HepG2 (cell line): ENCODE measurements around the gene NEURL2. TPM values are rescaled to one million over a fixed set of nuclear protein-coding genes. Genes with fewer than 3 reads are reported as not detected.

Source experiments
- CEBPG ChIP-seq: IDR thresholded peaks from 2 replicates; pipeline ENCODE4 v1.6.1; 2016
- GTF3A ChIP-seq: sonication (generic); formaldehyde crosslinking; conservative IDR thresholded peaks from 2 replicates; pipeline ENCODE4 v1.4.0; 2020; ENCODE audit warnings: mild to moderate bottlenecking, missing genetic modification reagents
- MED1 ChIP-seq: sonication (generic); formaldehyde crosslinking; IDR thresholded peaks from 2 replicates; pipeline ENCODE4 v1.4.0; 2020; ENCODE audit warnings: missing genetic modification reagents
- POLR2AphosphoS5 ChIP-seq: IDR thresholded peaks from 2 replicates; pipeline ENCODE4 v1.6.1; 2012; ENCODE audit warnings: low read depth, low read length
- SMAD9 ChIP-seq: sonication (generic); formaldehyde crosslinking; IDR thresholded peaks from 2 replicates; pipeline ENCODE4 v1.5.1; 2020; ENCODE audit warnings: mild to moderate bottlenecking, missing genetic modification reagents
- U2AF2 ChIP-seq: fragments of 200-400 bp; formaldehyde crosslinking; IDR thresholded peaks from 2 replicates; pipeline ENCODE4 v1.6.1; 2017; ENCODE audit warnings: low read depth, mild to moderate bottlenecking, low read length
- ZFY ChIP-seq: sonication (generic); formaldehyde crosslinking; IDR thresholded peaks from 2 replicates; pipeline ENCODE4 v1.4.0; 2020; ENCODE audit warnings: missing genetic modification reagents
- ZMYM2 ChIP-seq: sonication (generic); formaldehyde crosslinking; IDR thresholded peaks from 2 replicates; pipeline ENCODE4 v1.8.0; 2022; ENCODE audit warnings: mild to moderate bottlenecking, missing genetic modification reagents
- ZNF225 ChIP-seq: sonication (generic); formaldehyde crosslinking; IDR thresholded peaks from 2 replicates; pipeline ENCODE4 v1.4.0; 2020; ENCODE audit warnings: mild to moderate bottlenecking, missing genetic modification reagents
- ZNF343 ChIP-seq: sonication (generic); formaldehyde crosslinking; IDR thresholded peaks from 2 replicates; pipeline ENCODE4 v1.4.0; 2020; ENCODE audit warnings: mild to moderate bottlenecking, missing genetic modification reagents
- ZNF484 ChIP-seq: sonication (generic); formaldehyde crosslinking; IDR thresholded peaks from 2 replicates; pipeline ENCODE4 v1.5.1; 2020; ENCODE audit warnings: mild to moderate bottlenecking, low read depth, missing genetic modification reagents, borderline replicate concordance
- ZNF543 ChIP-seq: sonication (generic); formaldehyde crosslinking; IDR thresholded peaks from 2 replicates; pipeline ENCODE4 v1.4.0; 2020; ENCODE audit warnings: mild to moderate bottlenecking, missing genetic modification reagents
- ZNF570 ChIP-seq: sonication (generic); formaldehyde crosslinking; IDR thresholded peaks from 2 replicates; pipeline ENCODE4 v1.4.0; 2020; ENCODE audit warnings: mild to moderate bottlenecking, missing genetic modification reagents, borderline replicate concordance
- ZNF713 ChIP-seq: sonication (generic); formaldehyde crosslinking; IDR thresholded peaks from 2 replicates; pipeline ENCODE4 v1.4.0; 2020; ENCODE audit warnings: mild to moderate bottlenecking, missing genetic modification reagents
- polyA plus RNA-seq, 8 experiments: library from polyadenylated mRNA; depleted of rRNA in 3 of 8; stranded (reverse) in 7 of 8; unstranded in 1 of 8; fragments of >200 nt; fragmentation: Illumina TruSeq in 4 of 8; extraction: Trizol in 4 of 8; gene quantifications; 2 replicates each; pipeline versions ENCODE4 v1.2.1 to v1.2.3, GENCODE V29; 2011 to 2016; ENCODE audit warnings: low read depth in 4 of 8, missing spikeins in 1 of 8, mixed read lengths in 1 of 8; ENCODE audit not compliant: insufficient read depth in 1 of 8
- total RNA-seq, 5 experiments: library from RNA; depleted of rRNA; stranded (reverse); fragments of >200 nt; fragmentation: Illumina TruSeq; extraction: Trizol; gene quantifications; 2 replicates each; pipeline ENCODE4 v1.2.3, GENCODE V29; 2016; ENCODE audit warnings: low read depth in 1 of 5
- TF ChIP-seq, protein P1 (sequence below): sonication (generic); formaldehyde crosslinking; IDR thresholded peaks from 2 replicates; pipeline ENCODE4 v1.8.0; 2022; ENCODE audit warnings: mild to moderate bottlenecking, missing genetic modification reagents, moderate library complexity
- TF ChIP-seq, protein P2 (sequence below): IDR thresholded peaks from 2 replicates; pipeline ENCODE4 v1.6.1; 2016; ENCODE audit warnings: missing genetic modification reagents, missing compliant biosample characterization
- TF ChIP-seq, protein P3 (sequence below): sonication (generic); formaldehyde crosslinking; IDR thresholded peaks from 2 replicates; pipeline ENCODE4 v1.5.0; 2020; ENCODE audit warnings: missing genetic modification reagents, mild to moderate bottlenecking, borderline replicate concordance
- TF ChIP-seq, protein P4 (sequence below): sonication (generic); formaldehyde crosslinking; IDR thresholded peaks from 2 replicates; pipeline ENCODE4 v1.5.1; 2020; ENCODE audit warnings: mild to moderate bottlenecking, missing genetic modification reagents, moderate library complexity

The NEURL2 gene
- total and polyA plus RNA-seq, 2 of the 13 experiments (the other 11 are each of a cell fraction or from before 2014, with no cell fraction given): 7.2 to 9.7 TPM

DNA sequence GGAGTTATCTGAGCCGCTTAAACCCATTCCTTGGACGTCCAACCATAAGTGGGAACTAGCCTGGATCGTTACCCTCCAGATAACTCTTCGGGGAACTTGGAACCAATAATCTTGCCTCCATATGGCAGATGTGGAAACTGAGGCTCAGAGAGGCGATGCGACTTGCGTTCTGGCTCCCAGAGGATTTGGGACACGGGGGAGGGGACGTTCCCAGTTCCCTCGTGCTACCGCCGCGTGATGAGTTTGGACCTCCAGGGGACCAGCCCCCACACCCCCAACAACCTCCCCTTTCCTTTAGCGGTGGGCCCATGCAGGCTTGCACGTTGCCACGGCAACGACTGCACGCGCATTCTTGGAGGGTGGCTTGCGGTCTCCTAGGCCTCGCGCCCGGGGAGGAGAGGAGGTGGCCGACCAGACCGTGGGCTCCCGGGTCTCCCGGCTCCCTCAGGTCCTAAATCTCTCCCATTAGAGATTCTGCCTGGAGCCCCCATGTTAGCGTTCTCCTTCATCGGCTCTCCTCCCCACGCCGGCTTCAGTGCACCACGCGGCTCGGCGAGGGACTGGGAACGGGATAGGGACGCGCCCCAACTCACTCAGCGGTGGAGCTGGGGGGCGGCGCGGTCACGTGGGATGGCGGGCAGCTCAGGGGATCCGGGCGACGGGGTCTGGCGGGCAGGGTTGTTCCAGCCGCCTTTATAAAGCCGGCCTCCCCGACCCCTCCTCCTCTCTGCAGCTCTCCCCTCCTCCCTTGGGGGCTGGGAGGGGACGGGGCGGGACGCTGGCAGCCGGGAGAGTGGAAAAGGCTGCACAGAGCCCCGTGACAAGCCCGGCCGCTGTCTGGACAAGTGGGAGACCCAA, 20.7 kb upstream of the NEURL2 start, which contains the start of gene PLTP (continued):
- TF ChIP-seq CEBPG (CRISPR knock-in tag) (no peak), ZNF343 (CRISPR knock-in tag) (peak; percentile 53; the same call in 1 of the 2 replicates), SMAD9 (CRISPR knock-in tag) (no peak), MED1 (CRISPR knock-in tag) (no peak), ZMYM2 (CRISPR knock-in tag) (0 out of 2 replicates have a peak, but pooled peaks have one; percentile 18), ZNF713 (CRISPR knock-in tag) (no peak), ZNF225 (CRISPR knock-in tag) (0 out of 2 replicates have a peak, but pooled peaks have one; percentile 45), ZNF543 (CRISPR knock-in tag) (0 out of 2 replicates have a peak, but pooled peaks have one; percentile 23), ZNF484 (CRISPR knock-in tag) (0 out of 2 replicates have a peak, but pooled peaks have one; percentile 27), ZNF570 (0 out of 2 replicates have a peak, but pooled peaks have one; percentile 64), GTF3A (CRISPR knock-in tag) (0 out of 2 replicates have a peak, but pooled peaks have one; percentile 78), ZFY (peak; percentile 56), POLR2AphosphoS5 (peak; percentile 43; the same call in 1 of the 2 replicates), U2AF2 (0 out of 2 replicates have a peak, but pooled peaks have one; percentile 86)
- TF ChIP-seq, protein P1, sequence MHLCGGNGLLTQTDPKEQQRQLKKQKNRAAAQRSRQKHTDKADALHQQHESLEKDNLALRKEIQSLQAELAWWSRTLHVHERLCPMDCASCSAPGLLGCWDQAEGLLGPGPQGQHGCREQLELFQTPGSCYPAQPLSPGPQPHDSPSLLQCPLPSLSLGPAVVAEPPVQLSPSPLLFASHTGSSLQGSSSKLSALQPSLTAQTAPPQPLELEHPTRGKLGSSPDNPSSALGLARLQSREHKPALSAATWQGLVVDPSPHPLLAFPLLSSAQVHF: peak; percentile 75; the same call in 1 of the 2 replicates
- TF ChIP-seq, protein P2, sequence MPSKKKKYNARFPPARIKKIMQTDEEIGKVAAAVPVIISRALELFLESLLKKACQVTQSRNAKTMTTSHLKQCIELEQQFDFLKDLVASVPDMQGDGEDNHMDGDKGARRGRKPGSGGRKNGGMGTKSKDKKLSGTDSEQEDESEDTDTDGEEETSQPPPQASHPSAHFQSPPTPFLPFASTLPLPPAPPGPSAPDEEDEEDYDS (CRISPR knock-in tag): peak; percentile 70; the same call in 1 of the 2 replicates
- TF ChIP-seq, protein P3, sequence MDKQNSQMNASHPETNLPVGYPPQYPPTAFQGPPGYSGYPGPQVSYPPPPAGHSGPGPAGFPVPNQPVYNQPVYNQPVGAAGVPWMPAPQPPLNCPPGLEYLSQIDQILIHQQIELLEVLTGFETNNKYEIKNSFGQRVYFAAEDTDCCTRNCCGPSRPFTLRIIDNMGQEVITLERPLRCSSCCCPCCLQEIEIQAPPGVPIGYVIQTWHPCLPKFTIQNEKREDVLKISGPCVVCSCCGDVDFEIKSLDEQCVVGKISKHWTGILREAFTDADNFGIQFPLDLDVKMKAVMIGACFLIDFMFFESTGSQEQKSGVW (CRISPR knock-in tag): no peak
- TF ChIP-seq, protein P4, sequence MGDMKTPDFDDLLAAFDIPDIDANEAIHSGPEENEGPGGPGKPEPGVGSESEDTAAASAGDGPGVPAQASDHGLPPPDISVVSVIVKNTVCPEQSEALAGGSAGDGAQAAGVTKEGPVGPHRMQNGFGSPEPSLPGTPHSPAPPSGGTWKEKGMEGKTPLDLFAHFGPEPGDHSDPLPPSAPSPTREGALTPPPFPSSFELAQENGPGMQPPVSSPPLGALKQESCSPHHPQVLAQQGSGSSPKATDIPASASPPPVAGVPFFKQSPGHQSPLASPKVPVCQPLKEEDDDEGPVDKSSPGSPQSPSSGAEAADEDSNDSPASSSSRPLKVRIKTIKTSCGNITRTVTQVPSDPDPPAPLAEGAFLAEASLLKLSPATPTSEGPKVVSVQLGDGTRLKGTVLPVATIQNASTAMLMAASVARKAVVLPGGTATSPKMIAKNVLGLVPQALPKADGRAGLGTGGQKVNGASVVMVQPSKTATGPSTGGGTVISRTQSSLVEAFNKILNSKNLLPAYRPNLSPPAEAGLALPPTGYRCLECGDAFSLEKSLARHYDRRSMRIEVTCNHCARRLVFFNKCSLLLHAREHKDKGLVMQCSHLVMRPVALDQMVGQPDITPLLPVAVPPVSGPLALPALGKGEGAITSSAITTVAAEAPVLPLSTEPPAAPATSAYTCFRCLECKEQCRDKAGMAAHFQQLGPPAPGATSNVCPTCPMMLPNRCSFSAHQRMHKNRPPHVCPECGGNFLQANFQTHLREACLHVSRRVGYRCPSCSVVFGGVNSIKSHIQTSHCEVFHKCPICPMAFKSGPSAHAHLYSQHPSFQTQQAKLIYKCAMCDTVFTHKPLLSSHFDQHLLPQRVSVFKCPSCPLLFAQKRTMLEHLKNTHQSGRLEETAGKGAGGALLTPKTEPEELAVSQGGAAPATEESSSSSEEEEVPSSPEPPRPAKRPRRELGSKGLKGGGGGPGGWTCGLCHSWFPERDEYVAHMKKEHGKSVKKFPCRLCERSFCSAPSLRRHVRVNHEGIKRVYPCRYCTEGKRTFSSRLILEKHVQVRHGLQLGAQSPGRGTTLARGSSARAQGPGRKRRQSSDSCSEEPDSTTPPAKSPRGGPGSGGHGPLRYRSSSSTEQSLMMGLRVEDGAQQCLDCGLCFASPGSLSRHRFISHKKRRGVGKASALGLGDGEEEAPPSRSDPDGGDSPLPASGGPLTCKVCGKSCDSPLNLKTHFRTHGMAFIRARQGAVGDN (CRISPR knock-in tag): peak; percentile 87
